22Rv1 (cell line): ENCODE data around the gene PRUNE2.

Source experiments
- CTCF ChIP-seq: fragments of 450-650 bp; IDR thresholded peaks from 2 replicates; pipeline ENCODE4 v1.5.1; 2017; ENCODE audit warnings: mild to moderate bottlenecking
- ZFX ChIP-seq: fragments of 450-650 bp; IDR thresholded peaks from 2 replicates; pipeline ENCODE4 v1.6.1; 2017; ENCODE audit warnings: antibody characterized with exemption, borderline replicate concordance

- TF ChIP-seq CTCF (no peak), ZFX (no peak)
Measured at GRCh38 chr9:76743931-76744330, 162.0 kb downstream of the PRUNE2 start.
